Lower leg skin (tissue), 3 donors: ENCODE measurements around the gene IVNS1ABP.

Experiments used
- CTCF ChIP-seq, 3 donors: fragments of 450-650 bp; IDR thresholded peaks; one replicate each; pipeline ENCODE4 v1.5.1; 2016; ENCODE audit warnings: antibody characterized with exemption in 3 of 3, mild to moderate bottlenecking in 3 of 3, moderate library complexity in 2 of 3
- POLR2A ChIP-seq, 2 donors: fragments of 450-650 bp; IDR thresholded peaks; one replicate each; pipeline ENCODE4 v1.6.1; 2016 to 2017; ENCODE audit warnings: antibody characterized with exemption in 2 of 2, mild to moderate bottlenecking in 1 of 2, moderate library complexity in 1 of 2

DNA sequence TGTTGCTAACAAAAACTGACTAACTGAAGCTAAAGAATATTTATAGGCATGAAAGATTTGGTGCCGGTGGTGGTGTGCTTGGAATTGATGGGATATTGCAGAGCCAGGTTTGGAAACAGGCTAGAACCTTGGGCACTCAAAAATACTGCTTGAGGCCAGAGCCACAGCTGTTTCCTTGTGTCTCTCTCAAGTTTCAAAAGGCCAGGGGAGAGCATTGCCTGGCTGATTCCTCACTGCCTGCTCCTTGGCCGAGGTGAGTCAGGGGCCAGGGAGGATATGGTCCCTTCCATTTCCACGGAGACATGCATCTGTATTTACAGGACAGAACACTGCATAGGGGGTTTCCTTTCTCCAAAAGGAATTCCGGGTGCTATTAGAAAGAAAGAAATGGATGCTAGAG, 36.1 kb upstream of the IVNS1ABP start:
- TF ChIP-seq POLR2A (IDR thresholded peaks at IDR 0.05) (no peak), CTCF (IDR thresholded peaks at IDR 0.05) (no peak)
